NOMO-1 treated with dmso at 0.1 percent for 144 hours (cell line): ENCODE measurements around the gene KLF13.

ENCODE experiments used
- DNase-seq: peaks from one replicate; lab custom pipeline; 2025; ENCODE audit not compliant: unreplicated experiment; lab: John Stamatoyannopoulos, UW

Gene KLF13

GRCh38 chr15:31360843-31361763, 34.5 kb downstream of the KLF13 start:
- peak; percentile 50 for DNase-seq

GRCh38 chr15:31361764-31362515, 35.3 kb downstream of the KLF13 start:
- no peak for DNase-seq

GRCh38 chr15:31362886-31363285, 36.3 kb downstream of the KLF13 start:
- DNase-seq = no peak

GRCh38 chr15:31364301-31365031, 37.8 kb downstream of the KLF13 start:
- no peak for DNase-seq

- no peak for DNase-seq
These were observed 38.5 kb downstream of the KLF13 start for GRCh38 chr15:31365032-31365654.

- peak; percentile 70 for DNase-seq
These were observed 39.1 kb downstream of the KLF13 start for GRCh38 chr15:31365655-31366127.

DNA sequence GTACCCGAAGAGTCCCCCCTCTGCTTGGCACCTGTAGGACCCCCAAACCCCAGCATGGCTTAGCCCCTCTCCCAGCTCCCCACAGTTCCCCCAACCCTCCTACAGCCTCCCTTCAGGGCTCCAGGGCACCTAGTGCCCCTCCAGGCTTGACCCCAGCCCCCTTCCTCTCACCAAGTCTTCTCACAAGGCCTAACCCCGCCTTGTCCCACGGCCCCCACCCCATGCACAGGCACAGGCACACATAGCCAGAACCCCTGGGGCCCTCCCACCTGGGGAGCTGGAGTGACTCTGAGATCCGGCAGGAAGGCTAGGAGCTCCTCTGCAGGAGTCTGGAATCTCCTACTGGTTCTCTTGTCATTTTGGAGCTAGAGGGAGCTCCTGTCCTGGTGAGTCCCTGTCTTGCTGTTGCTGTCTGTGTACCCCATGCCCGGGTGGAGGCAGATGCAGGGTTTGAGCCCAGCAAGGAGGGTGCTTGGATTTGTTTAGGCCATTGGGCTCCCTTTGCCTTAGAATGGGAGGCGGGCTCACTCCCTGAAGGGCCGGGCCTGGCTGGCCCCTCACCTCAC, 39.6 kb downstream of the KLF13 start:
- DNase-seq = no peak

- DNase-seq = no peak
These were observed 40.5 kb downstream of the KLF13 start for GRCh38 chr15:31367021-31367729.

DNA sequence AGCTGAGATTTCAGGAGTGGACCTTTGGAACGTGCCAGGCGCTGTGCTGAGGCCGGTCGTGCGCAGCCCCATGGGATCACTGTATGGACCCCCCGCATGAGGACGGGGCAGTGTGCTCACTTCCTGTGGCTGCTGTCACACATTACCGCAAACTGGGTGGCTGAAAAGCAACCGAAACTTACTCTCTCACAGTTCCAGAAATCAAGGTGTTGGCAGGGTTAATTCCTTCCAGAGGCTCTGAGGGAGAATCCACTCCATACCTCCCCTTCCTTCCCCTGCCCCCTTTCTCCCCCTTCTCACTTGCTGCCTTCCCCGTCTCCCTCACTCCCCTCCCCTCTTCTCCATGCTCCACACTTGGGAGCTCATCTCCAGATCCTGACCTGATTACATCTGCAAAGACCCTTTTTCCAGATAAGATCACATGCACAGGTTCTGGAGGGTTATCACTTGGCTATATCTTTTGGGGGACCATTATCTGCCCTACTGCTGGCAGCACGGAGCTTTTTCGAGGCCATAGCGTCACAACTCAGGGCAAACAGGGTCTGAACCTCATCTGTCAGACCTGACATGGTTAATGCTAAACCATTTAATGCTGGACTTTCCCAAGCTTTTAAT, 41.2 kb downstream of the KLF13 start:
- peak; percentile 9 for DNase-seq

- DNase-seq = no peak
These were observed 43.1 kb downstream of the KLF13 start for GRCh38 chr15:31369727-31370126.

GRCh38 chr15:31371520-31372240, 45.0 kb downstream of the KLF13 start:
- DNase-seq = no peak

- DNase-seq = no peak
These were observed 46.0 kb downstream of the KLF13 start for GRCh38 chr15:31372635-31373091.

GRCh38 chr15:31373096-31373865, 46.6 kb downstream of the KLF13 start:
- DNase-seq = no peak

DNA sequence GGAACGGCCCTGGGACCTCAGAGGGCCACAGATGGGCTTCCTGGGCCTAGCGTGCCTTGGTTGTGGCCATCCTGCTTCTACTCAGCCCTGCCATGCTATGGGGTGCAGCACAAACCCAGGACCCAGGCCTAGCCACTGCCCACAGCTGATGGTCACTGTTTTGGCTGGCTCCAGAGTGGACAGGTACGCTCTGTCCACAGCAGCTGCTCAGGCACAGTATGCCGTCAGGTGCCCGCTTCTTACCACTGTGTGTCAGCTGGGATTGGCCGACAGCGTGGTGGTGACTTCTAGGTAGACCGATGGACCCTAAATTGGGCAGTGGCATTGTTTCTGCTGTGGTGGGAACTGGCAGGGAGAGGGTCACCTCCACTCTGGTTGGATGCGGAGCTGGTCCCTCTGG, 47.3 kb downstream of the KLF13 start:
- no peak for DNase-seq

- DNase-seq = no peak
These were observed 47.9 kb downstream of the KLF13 start for GRCh38 chr15:31374489-31374888.

DNA sequence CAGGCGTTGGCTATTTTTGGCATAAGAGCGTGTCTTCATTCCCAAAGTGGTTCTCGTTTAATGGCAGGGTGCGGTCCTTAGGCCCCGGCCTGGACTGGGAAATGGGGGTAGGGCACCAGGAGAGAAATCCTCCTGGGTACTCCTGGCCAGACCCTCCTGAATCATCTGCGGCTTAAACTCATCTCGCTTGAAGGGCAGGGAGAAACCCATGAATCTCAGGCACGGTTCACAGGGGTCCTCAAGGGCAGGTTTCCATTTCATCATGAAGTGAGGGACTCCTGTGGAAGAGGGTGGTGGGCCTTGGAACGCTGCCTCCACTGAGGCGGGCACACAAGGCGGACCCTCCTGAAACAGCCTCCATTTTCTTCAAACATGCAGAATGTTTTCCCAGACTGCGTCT, 48.4 kb downstream of the KLF13 start:
- DNase-seq = no peak

DNA sequence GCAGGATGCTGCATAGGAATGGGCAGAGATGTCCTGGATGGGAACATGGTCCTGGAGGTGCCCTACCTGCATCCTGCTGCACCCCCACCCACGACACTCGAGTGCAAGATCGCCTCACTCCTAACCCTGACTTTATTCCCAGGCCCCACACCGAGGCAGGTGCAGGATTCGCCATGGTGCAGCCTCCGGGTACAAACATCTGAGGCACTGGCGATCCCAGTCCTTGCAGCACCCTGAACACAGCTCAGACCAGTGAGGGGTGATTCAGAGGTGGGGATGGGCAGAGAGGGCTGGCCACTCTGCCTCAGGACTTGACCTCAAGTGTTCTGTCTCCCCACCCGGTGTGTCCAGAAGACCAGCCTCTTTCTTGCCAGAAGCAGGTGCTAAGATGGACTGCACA, 49.1 kb downstream of the KLF13 start:
- no peak for DNase-seq

DNA sequence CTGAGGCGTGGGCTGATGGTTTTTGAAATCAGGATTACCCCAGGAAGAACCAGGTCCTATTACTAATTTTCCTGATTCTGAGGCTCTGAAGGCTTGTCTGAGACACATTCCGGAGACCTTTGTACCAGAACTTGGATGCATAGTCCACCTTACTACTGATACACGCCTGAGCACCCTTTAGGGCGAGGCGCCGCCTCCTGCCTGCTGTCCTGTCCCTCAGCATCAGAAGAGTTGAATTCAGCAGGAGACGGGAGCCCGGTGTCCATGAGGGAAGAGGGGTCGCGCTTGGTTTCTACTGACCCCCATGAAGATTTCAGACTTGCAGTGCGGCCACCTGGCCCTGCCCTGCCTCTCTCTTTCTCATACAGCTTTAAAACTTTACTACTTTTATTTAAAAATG, 49.9 kb downstream of the KLF13 start:
- no peak for DNase-seq
